ENCODE measurements around the gene SLC25A23.
A peak's percentile ranks its signal among the peaks of the same experiment; 100 is the strongest.
"Not testable (repeated sequence)": the region's sequence is repeated elsewhere in the genome, so short reads cannot be mapped to it uniquely, and the experiment has no call there.

Gene SLC25A23

GRCh38 chr19:6402837-6403608 is 56.6 kb downstream of the SLC25A23 start:
- in situ Hi-C loops (cut with HindIII; ENCODE audit: low sequenced_read_pairs), result no loop called here
- H3K4me3 ChIP-seq (ENCODE audit: low read depth, low read length), result no peak overlapping the region
- no peak for TF ChIP-seq CTCF (IDR thresholded peaks at IDR 0.05; ENCODE audit: low read depth, low read length, missing control alignments)
- peak; percentile 46 for DNase-seq (ENCODE audit: low read depth)

- in situ Hi-C loops (cut with HindIII; ENCODE audit: low sequenced_read_pairs), result no loop called here
- no peak for TF ChIP-seq CTCF (IDR thresholded peaks at IDR 0.05; ENCODE audit: low read depth, low read length, missing control alignments)
- DNase-seq (ENCODE audit: low read depth), result no peak
- no peak overlapping the region for H3K4me3 ChIP-seq (ENCODE audit: low read depth, low read length)
Observed at GRCh38 chr19:6402058-6402457, 57.5 kb downstream of the SLC25A23 start.

GRCh38 chr19:6400062-6400944 is 59.3 kb downstream of the SLC25A23 start:
- in situ Hi-C loops (cut with HindIII; ENCODE audit: low sequenced_read_pairs); DNase-seq (ENCODE audit: low read depth); H3K4me3 ChIP-seq (ENCODE audit: low read depth, low read length): not testable (repeated sequence)

GRCh38 chr19:6396305-6396704 is 63.3 kb downstream of the SLC25A23 start:
- no peak for DNase-seq (ENCODE audit: low read depth)
- in situ Hi-C loops (cut with HindIII; ENCODE audit: low sequenced_read_pairs), result no loop called here
- no peak for TF ChIP-seq CTCF (IDR thresholded peaks at IDR 0.05; ENCODE audit: low read depth, low read length, missing control alignments)
- no peak overlapping the region for H3K4me3 ChIP-seq (ENCODE audit: low read depth, low read length)

- DNase-seq (ENCODE audit: low read depth), result no peak
- no peak overlapping the region for H3K4me3 ChIP-seq (ENCODE audit: low read depth, low read length)
- TF ChIP-seq CTCF (IDR thresholded peaks at IDR 0.05; ENCODE audit: low read depth, low read length, missing control alignments), result no peak
- in situ Hi-C loops (cut with HindIII; ENCODE audit: low sequenced_read_pairs), result no loop called here
Observed at GRCh38 chr19:6394831-6395230, 64.8 kb downstream of the SLC25A23 start.

GRCh38 chr19:6393983-6394412 is 65.6 kb downstream of the SLC25A23 start:
- no peak for DNase-seq (ENCODE audit: low read depth)
- peak overlapping the region; percentile 79 for H3K4me3 ChIP-seq (ENCODE audit: low read depth, low read length)
- no peak for TF ChIP-seq CTCF (IDR thresholded peaks at IDR 0.05; ENCODE audit: low read depth, low read length, missing control alignments)
- in situ Hi-C loops (cut with HindIII; ENCODE audit: low sequenced_read_pairs), result no loop called here

Data from astrocyte of the cerebellum (primary cell).